Fibroblast of skin of left biceps (primary cell): ENCODE measurements around the gene ATXN2.
"Not testable (repeated sequence)": the region's sequence is repeated elsewhere in the genome, so short reads cannot be mapped to it uniquely, and the experiment has no call there.

Source experiments
- DNase-seq, 2 experiments: peaks; one replicate each; pipeline ENCODE4 v3.0.0-alpha.2; 2013; ENCODE audit warnings: low read depth in 2 of 2

The ATXN2 gene

DNA sequence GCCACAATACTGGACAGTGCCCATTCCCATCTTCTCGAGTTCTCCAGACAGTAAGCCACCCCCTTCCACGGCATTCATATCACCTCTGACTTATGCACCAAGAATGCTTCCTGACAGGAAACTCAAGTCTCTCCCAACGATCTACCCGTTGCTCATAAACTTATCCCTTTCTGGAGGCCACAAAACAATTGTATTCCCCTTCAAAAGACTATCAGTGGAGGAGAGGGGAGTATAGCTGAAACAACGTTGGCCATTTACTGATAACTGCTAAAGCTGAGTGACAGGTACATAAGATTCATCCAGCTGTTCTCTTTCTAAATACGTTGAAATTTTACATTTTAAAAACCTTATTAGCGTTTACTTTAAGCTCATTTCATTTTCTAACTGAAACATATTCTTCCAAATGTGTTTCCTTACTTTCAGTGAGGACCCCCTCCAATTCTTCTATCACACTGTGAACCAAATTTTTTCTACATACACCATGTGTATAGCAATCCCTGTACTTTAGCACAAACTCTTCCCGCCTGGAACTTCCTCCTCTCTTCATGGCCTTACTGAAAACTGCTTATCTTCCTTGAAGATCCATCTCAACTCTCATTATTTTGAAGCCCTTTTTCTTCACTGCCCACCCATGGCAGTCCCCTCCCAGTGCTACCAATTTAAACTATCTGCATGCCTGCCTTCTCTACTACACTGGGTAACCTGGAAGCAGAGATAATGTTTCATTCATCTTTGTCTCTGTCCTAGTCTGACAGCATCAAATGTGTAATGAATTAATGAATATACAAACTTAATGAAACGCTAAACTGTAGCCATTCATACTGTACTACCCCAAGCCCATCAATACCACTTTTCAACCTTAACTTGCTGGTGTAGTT lies 28.8 kb downstream of the ATXN2 start:
- peak; percentile 47 to 49 for DNase-seq

DNA sequence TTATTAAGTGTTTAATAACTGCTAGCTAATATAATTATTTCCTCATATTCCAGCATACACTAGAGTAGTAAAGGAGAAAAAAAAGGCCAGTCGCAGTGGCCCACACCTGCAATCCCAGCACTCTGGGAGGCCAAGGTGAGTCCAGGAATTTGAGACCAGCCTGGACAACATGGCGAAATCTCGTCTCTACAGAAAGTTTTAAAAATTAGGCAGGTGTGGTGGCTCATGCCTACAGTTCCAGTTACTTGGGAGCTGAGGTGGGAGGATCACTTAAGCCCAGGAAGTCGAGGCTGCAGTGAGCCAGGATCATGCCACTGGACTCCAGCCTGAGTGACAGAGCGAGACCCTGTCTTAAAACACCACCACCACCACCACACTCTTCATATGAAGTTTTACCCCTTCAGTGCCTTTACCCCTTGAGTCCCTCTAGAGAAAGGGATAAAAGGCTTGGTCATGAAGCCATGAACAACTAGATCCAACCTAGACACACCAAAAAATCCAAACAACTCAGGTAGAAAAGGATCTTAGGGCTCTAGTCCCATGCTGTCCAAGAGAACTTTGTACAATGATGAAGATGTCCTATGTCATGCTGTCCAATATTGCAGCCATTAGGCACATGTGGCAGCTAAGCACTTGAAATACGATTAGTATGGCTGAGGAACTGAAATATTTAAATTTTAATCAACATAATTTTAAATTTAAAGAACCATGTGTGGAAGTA lies 29.6 kb downstream of the ATXN2 start:
- no peak for DNase-seq

DNA sequence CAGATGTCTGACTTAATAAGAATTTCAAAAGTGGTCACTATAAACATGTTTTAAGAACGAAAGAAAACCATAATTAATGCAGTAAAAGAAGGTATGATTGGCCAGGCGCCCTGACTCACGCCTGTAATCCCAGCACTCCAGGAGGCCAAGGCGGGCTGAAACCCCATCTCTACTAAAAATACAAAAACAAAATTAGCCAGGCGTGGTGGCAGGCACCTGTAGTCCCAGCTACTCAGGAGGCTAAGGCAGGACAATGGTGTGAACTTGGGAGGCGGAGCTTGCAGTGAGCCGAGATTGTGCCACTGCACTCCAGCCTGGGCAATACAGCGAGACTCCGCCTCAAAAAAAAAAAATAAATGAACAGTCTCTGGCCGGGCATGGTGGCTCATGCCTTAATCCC lies 38.3 kb downstream of the ATXN2 start:
- DNase-seq: not testable (repeated sequence)

DNA sequence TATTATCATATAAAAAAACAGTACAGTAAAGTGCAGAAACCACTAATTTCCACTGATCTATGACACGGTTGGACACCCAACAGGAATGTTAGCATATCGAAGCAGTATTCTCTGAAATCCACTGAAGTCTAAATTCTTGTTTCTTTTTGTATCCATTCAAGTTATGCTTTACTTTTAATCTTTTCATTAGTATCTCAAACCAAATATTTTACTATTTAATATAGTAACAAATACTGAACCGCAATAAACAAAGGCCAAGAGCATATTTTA lies 41.1 kb downstream of the ATXN2 start:
- no peak for DNase-seq

DNA sequence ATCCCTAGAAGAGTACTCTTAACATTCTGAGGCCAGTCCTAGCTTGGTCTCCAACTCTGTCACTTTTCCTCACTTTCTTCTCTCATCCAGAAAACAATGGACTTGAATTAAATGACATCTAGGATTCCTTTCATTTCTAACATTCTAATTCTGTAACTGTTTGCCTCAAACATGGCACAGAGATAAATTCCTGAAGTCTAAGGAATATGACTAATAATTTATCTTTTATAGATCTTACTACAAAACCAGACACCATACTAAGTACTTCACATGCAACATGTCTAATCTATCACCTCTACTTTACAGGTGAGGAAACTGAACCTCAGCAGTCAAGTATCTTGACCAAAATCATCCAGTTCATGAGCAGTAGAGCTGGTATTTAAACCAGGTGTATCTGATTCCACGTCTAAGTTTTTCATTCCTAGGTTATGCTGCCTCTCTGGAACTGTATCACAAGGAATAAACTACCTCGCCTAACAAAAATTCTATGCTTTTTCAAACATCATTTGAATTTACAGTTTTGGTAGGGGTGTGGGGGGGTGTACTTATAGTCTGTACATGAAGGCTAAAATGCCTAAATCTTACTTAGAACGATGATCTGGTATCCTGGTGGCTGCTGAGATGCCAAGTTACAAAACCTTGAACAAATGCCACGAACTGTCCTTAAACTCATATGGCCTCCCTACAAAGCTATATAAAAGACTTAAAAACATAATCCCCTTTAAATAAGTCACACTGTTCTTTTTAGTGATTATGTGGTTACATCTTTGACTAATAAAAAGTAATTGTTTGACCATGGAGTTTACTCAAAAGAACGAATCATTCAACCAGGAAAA lies 41.6 kb downstream of the ATXN2 start:
- no peak for DNase-seq

DNA sequence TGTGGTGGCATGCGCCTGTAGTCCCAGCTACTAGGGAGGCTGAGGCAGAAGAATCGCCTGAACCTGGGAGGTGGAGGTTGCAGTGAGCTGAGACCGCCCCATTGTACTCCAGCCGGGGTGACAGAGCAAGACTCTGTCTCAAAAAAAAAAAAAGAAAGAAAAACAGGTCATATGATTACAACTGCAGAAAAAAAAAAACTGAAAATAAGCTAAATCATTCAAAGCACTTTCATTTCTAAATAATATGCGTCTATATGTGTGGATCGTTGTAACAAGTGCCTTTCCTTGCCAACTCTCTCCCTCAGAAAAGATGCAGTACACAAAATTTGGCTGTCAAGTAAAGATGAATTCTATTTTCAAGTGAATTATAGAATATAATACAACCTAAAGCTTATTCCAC lies 42.4 kb downstream of the ATXN2 start:
- DNase-seq: no peak

DNA sequence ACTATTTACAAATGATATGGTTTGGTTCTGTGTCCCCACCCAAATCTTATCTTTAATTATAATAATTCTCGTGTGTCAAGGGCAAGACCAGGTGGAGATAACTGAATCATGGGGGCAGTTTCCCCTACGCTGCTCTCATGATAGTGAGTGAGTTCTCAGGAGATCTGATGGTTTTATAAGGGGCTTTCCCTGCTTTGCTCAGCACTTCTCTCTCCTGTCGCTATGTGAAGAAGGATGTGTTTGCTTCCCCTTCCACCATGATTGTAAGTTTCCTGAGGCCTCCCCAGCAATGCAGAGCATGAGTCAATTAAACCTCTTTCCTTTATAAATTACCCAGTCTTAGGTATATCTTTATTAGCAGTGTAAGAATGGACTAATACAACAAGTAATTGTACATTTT lies 43.8 kb downstream of the ATXN2 start:
- DNase-seq: not testable (repeated sequence)

DNA sequence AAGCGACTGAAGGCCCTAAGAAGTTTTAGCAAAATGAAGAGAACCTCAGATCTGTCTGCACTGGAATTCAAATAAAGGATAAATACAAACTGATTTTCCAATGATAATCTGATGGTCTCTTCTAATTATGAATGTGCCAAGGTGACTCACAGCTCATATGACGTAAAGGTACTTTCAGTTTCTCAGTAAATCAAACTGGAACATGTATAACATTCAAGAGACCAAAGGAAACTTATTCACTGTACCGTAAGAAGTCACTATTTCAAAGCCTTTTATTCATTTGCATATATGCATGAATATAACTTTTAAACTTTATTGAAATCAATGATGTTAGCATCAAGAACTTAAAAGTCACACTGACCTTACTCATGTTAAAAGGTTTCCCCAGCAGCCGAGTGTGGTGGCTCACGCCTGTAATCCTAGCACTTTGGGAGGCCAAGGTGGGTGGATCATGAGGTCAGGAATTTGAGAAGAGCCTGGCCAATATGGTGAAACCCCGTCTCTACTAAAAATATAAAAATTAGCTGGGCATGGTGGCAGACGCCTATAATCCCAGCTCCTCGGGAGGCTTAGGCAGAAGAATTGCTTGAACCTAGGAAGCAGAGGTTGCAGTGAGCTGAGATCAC lies 52.2 kb downstream of the ATXN2 start:
- no peak for DNase-seq

DNA sequence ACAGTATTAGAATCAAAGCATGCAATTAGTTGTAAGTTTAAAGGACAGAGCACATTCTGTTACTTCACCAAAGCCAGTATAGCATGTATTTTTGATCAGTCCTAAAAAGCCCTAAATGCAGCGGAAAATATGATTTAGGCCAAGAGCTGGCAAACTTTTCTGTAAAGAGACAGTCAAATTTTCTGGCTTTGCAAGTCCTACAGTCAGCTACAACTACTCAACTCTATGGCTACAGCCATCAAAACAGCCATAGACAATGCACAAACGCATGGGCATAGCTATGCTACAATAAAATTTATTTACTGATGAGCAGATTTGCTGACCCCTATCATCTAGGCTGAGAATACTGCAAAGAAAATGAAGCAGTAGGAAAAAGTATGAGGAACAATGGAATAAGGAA lies 52.9 kb downstream of the ATXN2 start:
- no peak for DNase-seq

DNA sequence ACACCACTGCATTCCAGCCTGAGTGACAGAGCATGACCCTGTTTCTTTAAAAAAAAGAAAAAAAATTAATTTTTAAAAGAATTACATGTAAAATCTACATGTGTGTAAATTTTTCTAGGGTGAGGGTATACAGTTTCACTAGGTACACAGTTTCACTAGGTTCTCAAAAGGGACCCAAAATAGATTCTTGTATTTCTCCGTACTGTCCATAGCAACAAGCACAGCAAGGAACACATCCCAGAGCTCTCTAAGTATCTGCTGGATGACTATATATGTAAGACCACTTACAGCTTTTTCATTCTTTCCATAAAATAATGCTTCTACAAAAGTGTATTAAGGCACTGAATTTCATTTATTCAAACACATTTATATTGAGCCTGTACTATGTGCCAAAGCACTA lies 55.1 kb downstream of the ATXN2 start:
- no peak for DNase-seq

DNA sequence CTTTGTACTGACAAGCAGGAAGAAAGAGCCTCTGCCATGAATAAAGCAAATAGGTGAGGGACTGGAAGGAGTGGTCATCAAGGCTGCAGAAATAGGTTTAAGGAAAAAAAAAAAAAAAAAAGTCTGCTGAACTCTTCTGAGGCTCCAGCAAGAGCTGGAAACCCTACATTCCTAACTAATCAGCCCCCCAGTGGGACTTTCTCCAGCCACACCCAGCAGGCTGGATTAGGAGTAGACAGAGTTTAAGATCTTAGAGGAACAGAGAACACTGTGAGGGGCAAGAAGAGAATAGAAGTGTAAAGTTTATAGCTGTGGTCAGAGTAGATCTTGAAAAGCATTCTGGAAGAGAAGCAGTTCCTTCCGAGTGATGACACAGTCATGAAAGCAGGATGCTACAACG lies 66.4 kb downstream of the ATXN2 start:
- no peak for DNase-seq

DNA sequence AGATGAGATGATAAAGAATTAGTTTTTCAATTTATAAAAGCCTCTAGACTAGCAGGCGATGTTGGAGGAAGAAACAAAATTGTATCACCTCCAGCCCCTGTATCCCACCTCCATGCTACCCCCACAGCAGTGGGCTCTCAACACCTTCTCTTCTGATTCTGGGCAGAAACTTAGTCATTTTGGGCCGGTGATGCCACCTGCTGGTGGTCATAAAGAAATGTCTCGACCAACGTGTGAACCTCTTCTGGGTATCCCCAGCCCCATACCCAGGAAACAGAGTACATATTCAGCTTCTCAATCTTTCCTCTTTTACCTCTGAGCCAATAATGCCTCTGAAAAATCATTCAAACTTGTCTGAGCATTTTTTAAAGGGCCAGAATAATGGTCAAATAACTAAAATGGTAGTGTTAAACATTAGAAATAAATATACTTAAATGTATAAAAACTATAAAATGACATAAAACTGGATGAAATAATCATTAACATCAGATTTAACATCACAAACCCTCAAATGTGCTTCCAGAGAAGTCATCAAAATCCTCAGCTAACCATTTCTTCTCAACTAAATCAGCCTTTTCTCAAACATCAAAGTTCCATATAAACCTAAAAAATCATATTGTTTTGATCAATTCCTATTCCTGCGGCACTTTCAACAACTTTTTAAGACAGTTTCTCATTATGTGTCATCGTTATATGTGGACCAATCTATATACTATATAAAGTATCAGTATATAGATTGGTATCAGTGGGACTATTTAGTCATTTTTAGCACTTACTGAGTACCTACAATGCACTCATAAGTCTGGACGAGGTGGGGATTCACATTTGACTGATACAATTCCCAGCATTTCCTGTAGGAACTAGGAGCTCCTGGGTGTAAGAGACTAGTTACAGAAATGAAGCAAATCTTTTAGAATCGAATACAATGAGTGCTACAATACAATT lies 69.4 kb downstream of the ATXN2 start:
- peak; percentile 12 to 14 for DNase-seq

DNA sequence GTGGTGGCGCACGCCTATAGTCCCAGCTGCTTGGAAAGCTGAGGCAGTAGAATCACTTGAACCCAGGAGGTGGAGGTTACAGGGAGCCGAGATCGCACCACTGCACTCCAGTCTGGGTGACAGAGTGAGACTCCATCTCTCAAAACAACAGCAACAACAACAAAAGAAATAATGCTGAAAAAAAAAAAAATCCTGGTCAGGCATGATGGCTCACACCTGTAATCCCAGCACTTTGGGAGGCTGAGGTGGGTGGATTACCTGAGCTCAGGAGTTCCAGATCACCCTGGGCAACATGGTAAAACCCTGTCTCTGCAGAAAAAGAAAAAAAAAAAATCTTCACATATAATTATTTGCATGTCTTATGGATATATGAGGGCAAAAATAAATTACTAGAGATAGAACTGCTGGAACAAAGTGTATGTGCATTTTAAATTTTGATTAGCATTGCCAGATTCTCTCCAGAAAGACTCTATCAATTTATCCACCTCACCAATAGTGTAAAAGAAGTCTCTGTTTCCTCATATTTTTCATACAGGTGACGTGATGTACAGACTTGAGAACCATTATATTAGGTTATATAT lies 75.4 kb downstream of the ATXN2 start:
- no peak for DNase-seq

DNA sequence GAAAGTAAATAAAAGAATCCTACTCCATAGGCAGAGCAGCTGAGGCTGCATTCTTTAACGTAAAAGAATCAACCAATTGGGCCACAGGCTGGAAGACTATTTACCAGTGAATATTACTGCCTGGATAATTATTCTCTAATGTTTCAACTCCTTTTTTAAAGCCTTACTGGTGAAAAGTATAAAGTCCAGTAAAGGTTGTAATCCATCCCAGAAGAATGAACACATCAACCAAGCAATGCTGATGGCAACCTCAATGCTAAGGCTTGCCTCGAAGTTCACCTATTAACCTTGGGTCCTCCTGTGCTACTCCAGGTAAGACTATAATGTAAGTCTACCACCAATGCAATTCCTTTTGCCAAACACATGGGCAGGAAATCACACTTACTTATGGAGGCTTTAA lies 77.3 kb downstream of the ATXN2 start:
- no peak for DNase-seq

DNA sequence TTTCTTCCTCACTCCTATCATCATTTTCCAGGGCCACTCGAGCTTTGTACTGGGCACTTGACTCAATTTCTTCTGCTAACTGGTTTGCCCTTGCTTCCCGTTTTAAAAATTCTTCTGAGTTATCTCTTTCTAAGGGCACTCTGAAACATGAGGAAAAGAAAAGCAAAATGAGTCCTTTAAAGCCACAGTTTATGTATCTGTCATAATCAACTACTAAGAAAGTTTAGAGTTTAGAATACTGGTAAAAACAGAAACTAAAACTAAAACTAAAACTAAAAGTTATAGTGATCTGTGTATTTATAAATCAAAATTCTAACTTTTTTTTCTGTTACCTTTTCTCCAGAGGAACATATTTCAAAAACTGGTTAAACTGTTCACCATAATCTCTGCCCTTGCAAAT lies 79.2 kb downstream of the ATXN2 start:
- DNase-seq: no peak

DNA sequence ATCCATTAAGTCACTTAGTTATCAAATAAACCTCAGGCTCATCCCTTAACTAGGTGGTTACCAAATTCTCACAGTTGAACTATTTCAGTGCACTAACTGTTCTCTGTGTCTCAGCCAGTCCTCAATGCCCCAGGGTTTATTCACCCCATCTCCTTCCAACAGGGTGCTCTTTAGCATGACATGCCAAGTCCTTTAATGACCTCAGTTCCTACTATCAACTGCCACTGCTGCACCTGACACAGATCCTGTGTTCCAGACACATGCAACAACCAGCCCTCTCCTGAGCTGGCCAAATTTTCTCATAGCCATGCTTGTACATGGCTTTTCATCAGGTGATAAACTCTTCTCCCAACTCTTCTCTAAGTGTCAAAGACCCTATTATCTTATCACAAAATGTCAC lies 80.0 kb downstream of the ATXN2 start:
- no peak for DNase-seq

DNA sequence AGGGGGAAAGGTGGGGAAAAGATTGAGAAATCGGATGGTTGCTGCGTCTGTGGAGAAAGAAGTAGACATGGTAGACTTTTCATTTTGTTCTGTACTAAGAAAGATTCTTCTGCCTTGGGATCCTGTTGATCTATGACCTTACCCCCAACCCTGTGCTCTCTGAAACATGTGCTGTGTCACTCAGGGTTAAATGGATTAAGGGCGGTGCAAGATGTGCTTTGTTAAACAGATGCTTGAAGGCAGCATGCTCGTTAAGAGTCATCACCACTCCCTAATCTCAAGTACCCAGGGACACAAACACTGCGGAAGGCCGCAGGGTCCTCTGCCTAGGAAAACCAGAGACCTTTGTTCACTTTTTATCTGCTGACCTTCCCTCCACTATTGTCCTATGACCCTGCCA lies 91.4 kb downstream of the ATXN2 start:
- DNase-seq: not testable (repeated sequence)

DNA sequence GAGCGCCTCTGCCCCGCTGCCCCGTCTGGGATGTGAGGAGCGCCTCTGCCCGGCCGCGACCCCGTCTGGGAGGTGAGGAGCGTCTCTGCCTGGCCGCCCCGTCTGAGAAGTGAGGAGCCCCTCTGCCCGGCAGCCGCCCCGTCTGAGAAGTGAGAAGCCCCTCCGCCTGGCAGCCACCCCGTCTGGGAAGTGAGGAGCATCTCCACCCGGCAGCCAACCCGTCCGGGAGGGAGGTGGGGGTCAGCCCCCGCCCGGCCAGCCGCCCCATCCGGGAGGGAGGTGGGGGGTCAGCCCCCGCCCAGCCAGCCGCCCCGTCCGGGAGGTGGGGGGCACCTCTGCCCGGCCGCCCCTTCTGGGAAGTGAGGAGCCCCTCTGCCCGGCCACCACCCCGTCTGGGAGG lies 91.9 kb downstream of the ATXN2 start:
- not testable (repeated sequence) for DNase-seq

DNA sequence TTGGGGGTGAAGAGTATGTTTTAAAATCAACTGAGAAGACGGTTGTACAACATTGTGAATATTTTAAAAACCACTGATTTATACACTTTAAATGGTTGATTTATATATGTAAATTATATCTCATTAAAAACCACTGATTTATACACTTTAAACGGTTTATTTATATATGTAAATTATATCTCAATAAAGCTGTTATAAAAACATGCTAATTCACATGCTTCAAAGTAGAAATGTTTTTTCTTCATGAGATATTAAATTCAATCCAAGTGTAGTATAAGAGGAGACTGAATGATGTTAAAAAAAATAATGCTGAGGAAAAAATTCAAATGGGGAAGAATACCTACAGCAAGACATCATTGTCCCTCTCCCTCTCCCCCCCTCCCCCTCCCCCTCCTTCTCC lies 92.9 kb downstream of the ATXN2 start:
- no peak for DNase-seq

DNA sequence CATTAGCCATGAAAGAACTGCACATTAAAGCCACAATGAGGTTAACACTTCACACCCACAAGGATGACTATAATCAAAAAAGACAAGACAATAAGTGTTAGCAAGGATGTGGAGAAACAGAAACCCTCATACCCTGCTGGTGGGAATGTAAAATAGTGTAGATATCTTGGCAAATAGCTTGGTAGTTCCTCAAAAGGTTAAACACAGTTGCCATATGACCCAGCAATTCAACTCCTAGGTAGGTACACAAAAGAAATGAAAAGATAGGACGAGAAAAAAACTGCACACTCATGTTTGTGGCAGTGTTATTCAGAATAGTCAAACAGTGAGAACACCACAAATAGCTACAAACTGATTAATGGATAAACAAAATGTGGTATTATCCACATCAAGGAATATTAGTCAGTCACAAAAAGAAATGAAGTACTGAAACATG lies 93.5 kb downstream of the ATXN2 start:
- no peak for DNase-seq

DNA sequence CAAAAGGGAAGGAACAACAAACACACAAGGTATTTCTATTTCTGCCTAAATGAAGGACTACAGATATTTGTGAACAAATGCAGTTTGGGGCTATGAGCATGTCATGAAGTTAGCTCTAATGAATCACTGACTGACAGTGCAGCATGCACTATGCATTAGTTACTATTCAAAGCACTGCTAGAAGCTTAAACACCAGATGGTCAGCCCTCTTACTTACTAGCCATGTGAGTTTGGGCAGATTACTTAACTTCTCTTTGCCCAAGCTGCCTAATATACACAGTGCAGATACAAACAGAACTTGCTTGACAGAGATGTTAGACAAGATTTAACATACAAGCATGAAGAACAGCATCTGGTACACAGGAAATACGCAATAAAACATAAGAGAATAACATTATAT lies 96.0 kb downstream of the ATXN2 start:
- no peak for DNase-seq
